Measurements from ENCODE around the gene ANKRD11. TPM values are rescaled to one million over a fixed set of nuclear protein-coding genes. Genes with fewer than 3 reads are reported as not detected.
"Not testable (repeated sequence)": the region's sequence is repeated elsewhere in the genome, so short reads cannot be mapped to it uniquely, and the experiment has no call there.

The ANKRD11 gene
- polyA plus RNA-seq, 4 donors: 82.9 to 111 (median 91.2) TPM

DNA sequence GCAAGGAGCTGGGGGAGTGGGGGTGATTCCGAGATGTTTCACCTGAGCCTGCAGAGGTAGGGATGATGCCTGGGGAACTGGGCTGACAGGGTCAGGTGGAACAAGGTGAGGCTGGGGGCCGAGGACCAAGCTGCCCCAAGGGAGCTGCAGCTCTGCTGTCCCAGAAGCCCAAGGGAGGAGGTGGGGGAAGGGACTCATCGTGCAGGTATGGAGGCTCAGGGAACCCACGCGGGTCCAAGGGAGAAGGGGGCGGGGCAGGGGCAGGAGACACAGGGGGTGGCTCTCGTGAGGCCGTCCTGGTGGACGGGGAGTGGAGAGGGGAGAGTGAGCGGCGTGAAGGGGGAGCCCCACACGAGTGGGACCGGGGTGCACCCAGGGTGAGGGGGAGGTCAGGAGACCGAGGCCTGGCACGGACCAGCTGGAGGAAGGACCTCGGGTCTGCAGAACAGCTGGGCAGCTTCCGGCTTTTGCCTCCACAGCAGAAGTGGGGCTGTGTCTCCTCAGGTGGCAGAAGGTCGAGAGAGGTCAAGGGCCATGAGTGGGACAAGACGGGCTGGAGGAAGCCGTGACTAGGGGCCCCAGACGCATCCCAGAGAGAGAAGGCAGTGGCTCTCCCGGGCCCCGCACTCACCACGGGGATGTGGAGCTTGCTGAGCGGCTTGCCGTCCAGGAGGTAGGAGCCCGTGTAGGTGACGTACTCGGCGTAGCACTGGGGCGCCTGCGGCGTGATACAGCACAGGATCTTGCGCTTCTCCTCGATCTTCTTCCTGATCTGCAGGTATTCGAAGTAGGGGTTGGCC is 211.7 kb downstream of the ANKRD11 start:
- no peak for DNase-seq (ENCODE audit: low read depth in 4 of 4, low spot score in 3 of 4)

DNA sequence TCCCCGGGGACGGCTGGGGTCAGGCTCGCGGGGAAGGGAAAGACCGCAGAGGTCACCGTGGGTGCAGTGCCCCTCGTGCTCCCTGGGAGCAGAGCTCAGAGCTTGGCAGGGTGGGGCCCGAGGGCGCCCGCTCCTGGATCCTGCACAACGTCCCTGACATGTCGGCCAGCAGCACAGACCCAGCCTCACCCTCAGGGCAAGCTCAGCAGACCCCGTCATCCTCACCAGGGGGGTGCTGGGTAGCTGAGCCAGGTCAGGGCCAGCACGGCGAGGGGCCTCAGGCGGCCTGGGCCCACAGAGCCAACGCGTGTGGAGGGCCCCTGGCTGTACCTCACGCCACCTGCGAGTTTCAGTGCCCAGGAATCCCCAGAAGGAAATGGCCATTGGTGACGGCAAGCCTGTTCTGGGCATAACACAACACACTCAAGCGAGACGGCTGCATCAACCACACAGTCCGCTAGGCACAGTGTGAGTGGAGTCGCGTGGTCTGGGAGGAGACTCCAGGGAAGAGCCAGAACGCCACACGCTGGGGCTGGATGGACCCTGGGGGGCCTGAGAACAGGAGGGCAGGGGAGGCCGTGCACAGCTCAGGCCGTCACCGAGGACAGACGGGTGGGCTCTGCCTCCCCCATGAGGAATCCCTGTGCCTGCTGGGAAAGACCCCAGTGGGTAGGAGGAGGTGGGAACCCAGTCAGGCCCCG is 212.6 kb downstream of the ANKRD11 start:
- no peak for DNase-seq (ENCODE audit: low read depth in 4 of 4, low spot score in 3 of 4)

DNA sequence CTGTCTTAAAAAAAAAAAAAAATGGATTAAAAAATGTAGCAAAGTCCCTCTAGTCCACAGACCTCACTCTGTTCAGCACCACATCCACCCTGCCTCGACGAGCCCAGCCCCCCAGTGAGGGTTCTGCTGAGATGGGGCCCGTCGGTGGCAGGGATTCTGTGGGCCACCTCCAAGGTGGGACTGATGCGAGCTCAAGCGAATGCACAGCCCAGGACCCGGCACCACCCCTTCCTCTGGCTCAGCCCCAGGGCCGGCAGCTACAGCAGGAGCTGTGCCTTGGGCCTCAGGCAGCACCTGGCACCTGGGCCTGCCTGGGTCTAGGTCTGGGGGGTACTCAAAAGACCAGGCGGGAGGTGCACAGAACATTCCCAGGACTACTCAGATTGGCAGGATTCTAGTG is 213.3 kb downstream of the ANKRD11 start:
- no peak for DNase-seq (ENCODE audit: low read depth in 4 of 4, low spot score in 3 of 4)

DNA sequence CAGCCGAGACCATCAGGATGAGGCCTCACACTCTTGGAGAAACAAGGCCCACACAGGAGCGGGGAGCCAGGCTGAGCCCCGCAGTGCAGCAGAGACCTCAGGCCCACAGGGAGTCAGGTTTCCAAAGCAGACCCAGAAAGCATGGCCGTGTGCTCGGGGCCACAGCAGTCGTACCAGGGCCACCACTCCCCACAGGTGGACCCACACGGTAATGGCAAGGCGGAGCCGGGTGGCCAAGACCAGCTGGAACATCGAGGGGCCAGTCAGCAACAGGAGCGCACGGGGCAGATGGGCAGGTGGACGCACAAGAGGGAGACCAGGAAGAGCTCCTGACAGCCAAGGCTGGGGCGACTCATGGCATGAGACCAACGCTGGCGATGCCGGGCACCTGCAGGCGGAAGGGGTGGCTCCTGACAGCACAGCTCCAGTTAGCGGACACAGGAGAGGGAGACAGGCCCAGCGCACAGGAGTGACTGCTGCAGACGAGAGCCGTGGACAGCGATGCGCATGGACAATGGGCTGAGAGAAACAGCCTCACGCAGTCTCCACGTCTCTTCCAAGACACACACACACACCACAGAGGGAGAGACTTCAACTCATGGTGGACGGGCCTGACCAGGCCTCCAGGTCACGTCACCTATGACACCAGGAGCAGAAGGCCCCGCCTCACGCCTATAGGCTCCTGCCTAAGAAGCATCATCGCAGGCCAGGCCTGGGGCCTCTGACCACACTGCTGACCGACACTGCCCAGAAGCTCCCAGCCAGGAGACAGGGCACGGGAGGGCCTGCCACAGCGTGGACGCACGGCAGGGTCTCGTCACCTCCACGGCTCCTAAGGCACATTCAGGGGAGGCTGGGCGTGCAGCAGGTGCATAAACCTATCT is 214.3 kb downstream of the ANKRD11 start:
- no peak for DNase-seq (ENCODE audit: low read depth in 4 of 4, low spot score in 3 of 4)

DNA sequence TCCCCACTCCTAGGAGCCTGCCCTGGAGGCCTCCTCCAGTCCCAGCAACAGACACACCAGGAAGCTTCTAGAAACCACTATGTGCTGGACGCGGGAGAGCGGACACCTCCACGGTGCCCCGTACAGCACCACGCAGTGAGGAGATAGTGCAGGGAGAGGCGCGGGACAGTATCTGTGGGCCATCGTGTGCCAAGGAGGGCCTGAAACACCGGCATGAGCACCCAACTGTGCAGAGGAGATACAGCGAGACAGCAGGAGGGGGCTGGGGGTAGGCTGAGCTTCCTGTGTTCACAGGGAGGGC is 215.1 kb downstream of the ANKRD11 start:
- DNase-seq (ENCODE audit: low read depth in 4 of 4, low spot score in 3 of 4): no peak

DNA sequence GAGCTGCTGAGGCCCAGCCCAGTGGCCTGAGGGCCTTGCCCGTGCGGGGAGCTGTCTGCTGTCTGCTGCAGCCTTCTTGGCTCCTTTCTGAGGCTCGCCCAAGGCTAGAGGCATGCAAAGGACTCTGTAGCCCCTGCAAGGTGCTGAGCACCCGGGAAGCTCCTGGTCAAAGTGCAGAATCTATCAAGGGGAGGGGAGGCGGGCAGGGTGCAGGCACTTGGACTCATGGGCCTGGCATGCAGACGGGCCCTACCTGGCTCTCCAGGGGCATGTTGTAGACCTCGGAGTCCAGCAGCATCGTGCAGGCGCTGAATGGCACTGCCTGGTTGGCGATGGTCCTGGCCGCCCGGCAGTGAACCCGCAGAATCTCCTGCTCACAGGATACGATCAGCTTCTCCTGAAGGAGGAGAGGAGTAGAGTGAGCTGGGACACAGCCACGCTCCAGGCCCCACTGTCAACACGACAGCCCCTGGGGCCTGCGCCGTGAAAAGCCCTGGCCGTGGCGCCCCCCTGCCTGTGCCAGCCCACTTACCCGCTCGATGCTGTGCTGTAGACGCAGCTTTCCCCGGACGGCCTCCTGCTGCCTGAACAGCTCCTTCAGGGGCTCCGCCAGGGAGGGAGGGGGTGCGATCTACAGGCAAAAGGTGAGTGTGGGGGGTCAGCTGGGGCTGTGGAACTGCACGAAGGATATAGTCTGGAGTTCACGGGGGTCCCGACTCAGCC is 215.6 kb downstream of the ANKRD11 start:
- no peak for DNase-seq (ENCODE audit: low read depth in 4 of 4, low spot score in 3 of 4)

DNA sequence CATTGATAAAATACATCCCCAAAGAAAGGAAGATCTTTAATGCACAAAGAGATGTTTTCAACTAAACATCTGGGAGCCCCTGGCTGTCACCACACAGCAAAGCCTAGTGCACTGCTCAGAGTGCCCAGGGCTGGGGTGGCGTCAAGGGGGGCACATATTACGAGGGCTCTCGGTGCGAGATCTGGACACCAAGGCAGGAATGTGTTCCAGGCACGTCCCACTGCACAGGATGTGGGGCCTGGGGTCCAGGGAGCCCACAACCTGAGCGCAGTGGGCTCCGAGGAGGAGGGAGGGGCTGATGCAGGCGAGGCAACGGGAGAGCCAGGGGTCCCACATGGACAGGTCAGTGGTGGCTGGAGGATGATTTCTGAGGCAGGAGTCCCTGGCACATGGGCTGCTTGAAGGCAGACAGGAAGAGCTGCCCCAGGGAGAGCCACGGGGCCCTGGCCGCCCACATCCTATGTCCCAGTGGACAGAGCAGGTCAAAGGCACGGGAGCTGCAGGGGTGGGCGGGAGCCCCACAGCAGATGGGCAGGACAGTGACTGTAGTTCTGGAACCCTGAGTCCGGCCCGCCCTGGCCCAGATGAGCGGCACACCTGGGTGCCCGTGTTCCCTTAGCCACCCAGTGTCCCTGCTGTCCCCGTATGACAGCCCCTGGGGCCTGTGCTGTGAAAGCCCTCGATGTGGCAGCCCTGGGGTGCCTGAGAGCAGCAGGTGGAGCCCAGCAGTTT is 216.5 kb downstream of the ANKRD11 start:
- DNase-seq (ENCODE audit: low read depth in 4 of 4, low spot score in 3 of 4): no peak

DNA sequence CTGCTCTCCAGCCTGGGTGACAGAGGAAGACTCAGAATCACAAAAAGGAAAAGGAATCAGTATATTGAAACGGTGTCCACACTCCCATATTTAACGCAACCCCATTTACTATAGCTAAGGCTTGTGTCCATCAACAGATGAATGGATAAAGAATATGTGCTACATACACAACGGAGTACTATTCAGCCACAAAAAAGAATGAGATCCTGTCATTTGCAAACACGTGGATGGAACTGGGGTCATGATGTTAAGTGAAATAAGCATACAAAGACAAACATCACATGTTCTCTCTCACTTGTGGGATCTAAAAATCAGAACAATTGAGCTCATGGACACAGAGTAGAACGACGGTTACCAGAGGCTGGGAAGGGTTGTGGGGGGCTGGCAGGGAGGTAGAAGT is 217.7 kb downstream of the ANKRD11 start:
- no peak for DNase-seq (ENCODE audit: low read depth in 4 of 4, low spot score in 3 of 4)

DNA sequence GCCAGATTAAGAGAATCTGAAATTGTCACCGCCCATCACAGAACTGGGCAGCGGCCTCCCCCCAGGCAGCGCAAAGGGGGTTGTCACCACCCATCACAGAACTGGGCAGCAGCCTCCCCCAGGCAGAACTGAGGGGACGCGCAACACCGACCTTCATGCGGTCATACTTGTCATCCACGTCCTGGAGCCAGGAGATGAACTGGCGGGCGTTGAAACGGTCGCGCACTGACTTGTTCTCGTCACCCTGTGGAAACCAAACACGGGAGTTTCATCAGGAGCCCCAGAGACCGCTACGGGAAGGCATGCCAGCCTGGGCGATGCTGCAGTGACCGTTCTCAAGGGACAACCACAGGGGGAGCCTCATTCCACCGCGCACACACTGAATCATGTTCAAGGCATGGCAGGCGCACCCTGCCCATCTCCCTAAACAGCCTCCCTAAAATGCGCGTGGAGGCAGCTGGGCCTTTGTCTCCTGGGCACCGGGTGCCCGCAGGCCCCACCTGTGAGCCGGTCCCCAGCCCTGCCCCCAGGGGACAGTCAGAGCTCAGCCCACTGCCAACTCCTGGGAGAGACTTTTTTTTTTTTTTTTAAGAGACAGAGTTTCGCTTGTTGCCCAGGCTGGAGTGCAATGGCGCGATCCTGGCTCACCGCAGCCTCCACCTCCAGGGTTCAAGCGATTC is 219.6 kb downstream of the ANKRD11 start:
- no peak for DNase-seq (ENCODE audit: low read depth in 4 of 4, low spot score in 3 of 4)

DNA sequence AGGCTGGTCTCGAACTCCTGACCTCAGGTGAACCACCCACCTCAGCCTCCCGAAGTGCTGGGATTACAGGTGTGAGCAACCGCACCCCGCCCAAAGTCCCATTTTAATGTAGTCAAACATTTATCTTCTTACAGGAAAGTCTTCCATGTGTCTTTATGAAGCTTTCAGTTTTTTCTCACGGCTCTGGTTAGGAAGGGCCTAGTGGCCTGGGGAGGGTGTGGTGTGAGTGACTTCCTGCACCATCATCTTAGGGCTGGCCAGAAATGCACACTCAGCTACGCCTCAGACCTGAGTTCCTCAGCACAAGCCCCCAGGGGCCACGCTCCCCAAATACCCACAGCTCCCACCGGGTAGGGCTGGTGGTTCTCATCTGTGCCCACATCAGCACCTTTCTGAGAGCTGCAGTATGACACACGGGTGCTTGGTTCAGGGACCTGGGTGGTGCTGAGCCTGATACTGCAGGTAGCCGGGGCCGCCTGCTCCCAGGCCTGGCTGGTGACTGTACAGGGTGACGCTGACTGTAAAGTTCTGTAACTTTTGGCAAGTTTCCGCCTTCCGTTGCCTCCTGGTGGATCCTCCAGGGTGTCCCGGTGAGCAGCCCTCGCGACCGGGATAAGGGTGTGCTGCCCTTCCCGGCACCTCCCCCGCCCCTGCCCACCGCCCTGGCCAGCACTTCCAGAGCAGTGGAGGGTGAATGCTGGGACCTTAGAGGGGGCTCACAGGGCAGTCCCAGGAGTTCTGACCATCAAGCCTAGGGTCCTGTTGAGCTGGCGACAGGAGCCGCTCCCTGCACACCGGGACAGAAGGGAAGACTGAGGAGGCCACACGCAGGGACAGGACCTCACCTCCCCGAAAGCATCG is 220.3 kb downstream of the ANKRD11 start:
- DNase-seq (ENCODE audit: low read depth in 4 of 4, low spot score in 3 of 4): no peak

DNA sequence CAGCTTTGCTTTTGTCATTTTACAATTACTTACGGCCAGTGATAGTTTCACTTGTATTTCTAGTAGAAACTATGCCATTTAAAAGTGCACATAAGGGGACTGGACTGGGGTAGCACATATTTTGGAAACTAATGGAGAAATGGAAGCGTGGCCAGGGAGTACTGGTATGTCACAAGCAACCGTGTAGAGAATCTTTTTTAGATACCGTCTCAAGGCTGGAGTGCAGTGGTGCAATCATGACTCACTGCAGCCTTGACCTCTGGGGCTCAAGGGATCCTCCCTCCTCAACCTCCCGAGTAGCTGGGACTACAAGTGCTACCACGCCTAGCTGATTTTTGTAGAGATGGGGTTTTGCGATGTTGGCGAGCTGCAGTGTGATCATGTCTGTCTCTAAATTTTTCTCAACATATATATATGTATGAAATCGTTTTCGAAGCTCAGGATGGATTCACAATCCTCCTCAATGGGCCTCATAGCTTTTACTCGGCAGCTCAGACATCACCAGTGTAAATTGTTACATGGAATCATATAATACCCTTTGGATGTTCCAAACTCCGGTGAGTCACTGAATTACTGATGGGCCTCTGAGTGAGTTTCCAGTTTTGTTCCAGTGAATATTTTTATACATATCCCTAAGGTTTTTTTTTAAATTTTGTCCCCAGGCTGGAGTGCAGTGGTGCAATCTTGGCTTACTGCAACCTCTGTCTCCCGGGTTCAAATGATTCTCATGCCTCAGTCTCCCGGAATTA is 221.2 kb downstream of the ANKRD11 start:
- no peak for DNase-seq (ENCODE audit: low read depth in 4 of 4, low spot score in 3 of 4)

DNA sequence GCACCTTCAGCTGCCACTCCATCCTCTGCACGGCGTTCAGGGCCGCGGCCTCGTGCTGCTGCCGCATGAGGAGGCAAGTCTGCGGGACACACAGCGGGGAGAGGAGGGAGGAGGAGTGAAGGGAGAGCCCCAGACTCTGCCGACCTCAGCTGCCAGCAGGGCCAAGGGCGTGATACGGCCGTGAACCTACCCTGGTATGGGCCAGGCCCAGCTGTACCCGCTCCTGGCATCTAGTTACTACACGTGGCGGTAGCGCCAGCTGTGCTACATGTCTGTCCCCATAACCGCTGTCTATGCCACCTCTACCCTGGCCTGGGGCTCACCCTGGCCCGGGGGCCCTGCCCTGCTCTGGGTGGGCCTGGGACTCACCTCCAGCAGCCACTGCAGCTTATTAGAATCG is 221.8 kb downstream of the ANKRD11 start:
- no peak for DNase-seq (ENCODE audit: low read depth in 4 of 4, low spot score in 3 of 4)

DNA sequence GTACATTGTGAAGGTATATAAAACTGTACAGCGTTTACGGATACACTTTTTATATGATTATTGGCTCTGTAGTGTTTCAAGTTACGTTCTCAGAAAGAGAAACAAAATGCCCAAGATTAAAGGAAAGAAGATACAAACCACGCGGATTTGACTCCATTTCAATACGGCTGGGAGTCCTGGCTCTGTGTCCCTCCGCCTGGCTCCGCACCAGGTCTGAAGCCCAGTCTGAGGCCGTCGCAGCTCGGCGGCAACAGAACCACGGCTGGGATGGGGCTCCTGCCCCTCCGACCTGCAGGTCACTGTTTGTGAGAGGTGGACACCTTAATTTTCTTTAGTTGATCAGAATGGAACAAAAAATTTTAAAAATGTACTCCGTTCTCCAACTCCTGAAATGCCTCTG is 222.6 kb downstream of the ANKRD11 start:
- not testable (repeated sequence) for DNase-seq (ENCODE audit: low read depth in 4 of 4, low spot score in 3 of 4)

DNA sequence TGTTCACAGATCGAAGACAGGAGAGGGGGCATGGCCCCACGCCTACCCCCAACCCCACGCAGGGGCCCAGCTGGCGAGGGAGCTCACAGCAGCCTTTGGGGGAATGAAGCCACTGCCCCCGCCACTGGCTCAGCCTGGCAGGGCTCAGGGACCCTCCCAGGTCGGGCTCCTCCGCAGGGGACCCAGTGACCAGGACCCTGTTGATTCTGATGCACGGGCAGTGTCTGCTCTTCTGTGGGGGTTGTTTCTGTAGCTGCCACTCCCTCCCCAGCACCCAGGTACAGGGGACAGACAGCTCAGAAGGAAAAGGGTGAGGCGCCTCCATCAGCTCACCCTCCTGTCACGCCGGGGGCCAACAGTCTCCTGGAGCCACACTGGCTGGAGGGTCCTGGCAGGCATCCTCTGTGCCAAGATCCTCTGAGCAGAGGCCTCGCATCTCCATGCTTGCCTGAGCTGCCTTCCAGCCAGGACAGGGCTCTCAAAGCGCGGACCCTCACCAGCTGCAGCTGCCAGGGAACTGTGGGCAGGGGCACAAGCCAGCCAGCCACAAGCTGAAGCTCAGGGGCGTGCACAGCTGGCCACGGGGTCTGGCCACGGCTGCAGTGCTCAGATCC is 223.7 kb downstream of the ANKRD11 start:
- no peak for DNase-seq (ENCODE audit: low read depth in 4 of 4, low spot score in 3 of 4)

DNA sequence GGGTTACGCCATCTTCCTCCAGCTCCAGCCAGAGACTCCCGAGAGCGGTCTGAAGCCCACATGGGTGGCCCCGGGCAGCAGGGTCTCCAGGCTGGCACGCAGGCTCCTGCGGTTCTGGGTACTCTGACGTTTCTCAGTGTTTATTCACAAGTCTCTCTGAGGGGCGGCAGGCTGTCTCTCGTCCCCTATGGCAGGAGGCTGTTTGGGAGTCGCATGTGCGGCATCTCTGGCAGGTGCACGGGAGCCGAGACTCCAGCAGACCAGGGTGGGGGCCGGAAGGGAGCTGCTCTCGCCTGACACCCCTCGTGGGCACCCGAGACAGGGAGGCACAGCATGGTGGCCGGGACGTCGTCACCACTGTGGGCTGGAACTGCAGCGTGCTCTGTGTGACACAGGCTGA is 224.7 kb downstream of the ANKRD11 start:
- no peak for DNase-seq (ENCODE audit: low read depth in 4 of 4, low spot score in 3 of 4)

DNA sequence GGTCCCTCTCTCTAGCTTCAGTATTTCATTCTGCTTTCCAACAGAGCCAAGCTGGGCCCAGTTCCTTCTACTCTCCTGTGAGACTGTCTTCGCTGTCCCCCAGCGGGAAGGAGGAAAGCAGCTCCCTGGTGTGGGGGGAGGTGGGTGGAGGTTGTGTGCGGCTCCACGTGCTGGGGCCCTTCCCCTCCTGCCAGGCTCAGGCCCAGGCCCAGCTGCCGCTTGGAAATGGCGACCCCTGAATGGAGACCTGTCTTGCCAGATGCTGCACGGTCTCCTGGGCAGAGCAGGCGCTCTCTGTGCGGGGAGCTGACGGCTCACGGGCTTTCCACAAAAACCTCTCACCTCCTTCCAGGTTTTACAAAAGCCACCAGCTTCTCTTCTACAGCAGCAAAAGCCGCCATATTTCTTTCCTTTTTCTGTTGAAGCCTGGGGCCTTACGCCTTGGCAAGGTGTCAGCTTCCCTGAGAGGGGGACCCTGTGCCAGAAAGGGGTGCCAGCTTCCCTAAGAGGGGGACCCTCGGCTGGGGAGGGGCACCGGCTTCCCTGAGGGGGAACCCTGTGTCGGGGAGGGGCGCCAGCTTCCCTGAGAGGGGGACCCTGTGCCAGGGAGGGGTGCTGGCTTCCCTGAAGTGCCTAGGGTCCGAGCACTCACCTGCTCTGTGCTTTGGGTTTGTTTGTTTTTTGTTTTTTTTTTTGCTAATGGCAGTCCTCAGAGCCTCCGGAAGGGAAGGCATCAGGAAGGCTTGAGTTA is 225.4 kb downstream of the ANKRD11 start:
- DNase-seq (ENCODE audit: low read depth in 4 of 4, low spot score in 3 of 4): no peak

All from left renal pelvis (tissue), 4 donors.